Suprapubic skin (tissue), 3 donors: Measurements from ENCODE around the gene TNFRSF4.

Experiments
- POLR2AphosphoS5 ChIP-seq, 3 donors: sonication (generic); formaldehyde crosslinking; IDR thresholded peaks; one replicate each; pipeline ENCODE4 v1.6.1; 2017; ENCODE audit warnings: antibody characterized with exemption in 3 of 3
- TF ChIP-seq, protein P1 (sequence below), 2 donors: fragments of 200-600 bp in 1 of 2; fragments of 450-650 bp in 1 of 2; sonication (generic) in 1 of 2; IDR thresholded peaks; one replicate each; pipeline ENCODE4 v1.5.1; 2016 to 2019; ENCODE audit warnings: antibody characterized with exemption in 2 of 2, mild to moderate bottlenecking in 1 of 2, moderate library complexity in 1 of 2

DNA sequence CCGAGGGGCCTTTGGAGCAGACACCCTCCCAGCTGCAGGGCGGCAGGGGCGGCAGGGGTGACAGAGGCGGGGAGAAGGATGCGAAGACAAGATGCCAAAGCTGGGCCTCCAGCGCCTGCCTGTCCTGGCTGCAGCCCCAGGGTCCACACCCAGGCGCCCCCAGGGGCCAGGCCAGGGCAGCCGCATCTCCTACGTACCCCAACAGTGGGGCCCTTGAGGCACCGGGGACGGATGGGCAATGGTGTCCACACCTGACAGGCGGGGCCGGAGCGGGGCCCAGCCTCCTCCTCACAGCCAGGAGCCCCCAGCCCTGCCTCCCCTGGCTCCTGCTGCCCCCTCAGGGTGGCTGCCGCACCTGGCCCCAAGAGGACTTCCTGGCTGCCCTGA is 25.3 kb upstream of the TNFRSF4 start:
- TF ChIP-seq, protein P1, sequence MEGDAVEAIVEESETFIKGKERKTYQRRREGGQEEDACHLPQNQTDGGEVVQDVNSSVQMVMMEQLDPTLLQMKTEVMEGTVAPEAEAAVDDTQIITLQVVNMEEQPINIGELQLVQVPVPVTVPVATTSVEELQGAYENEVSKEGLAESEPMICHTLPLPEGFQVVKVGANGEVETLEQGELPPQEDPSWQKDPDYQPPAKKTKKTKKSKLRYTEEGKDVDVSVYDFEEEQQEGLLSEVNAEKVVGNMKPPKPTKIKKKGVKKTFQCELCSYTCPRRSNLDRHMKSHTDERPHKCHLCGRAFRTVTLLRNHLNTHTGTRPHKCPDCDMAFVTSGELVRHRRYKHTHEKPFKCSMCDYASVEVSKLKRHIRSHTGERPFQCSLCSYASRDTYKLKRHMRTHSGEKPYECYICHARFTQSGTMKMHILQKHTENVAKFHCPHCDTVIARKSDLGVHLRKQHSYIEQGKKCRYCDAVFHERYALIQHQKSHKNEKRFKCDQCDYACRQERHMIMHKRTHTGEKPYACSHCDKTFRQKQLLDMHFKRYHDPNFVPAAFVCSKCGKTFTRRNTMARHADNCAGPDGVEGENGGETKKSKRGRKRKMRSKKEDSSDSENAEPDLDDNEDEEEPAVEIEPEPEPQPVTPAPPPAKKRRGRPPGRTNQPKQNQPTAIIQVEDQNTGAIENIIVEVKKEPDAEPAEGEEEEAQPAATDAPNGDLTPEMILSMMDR (IDR thresholded peaks at IDR 0.05), result no peak
- no peak for TF ChIP-seq POLR2AphosphoS5 (IDR thresholded peaks at IDR 0.05)
